Prostate gland (tissue), 2 donors: ENCODE data around the gene BIRC7.

ENCODE experiments used
- CTCF ChIP-seq, 4 experiments: fragments of 200-600 bp in 2 of 4; fragments of 450-650 bp in 2 of 4; sonication (generic) in 2 of 4; IDR thresholded peaks; 1 replicate in 3 of 4; 2 replicates in 1 of 4; pipeline ENCODE4 v1.5.1; 2016 to 2019; ENCODE audit warnings: antibody characterized with exemption in 4 of 4, mild to moderate bottlenecking in 2 of 4, moderate library complexity in 2 of 4
- POLR2A ChIP-seq: fragments of 450-650 bp; IDR thresholded peaks from one replicate; pipeline ENCODE4 v1.6.1; 2016; ENCODE audit warnings: antibody characterized with exemption, mild to moderate bottlenecking

- TF ChIP-seq POLR2A (no peak), CTCF (IDR thresholded peaks at IDR 0.05) (no peak)
Observed at GRCh38 chr20:63241272-63241671, 5.6 kb downstream of the BIRC7 start.
